Smooth muscle cell (in vitro differentiated cells): ENCODE measurements around the gene HES1. TPM values are rescaled to one million over a fixed set of nuclear protein-coding genes. Genes with fewer than 3 reads are reported as not detected.

ENCODE experiments used
- DNase-seq: peaks from one replicate; lab custom pipeline; 2025; ENCODE audit not compliant: unreplicated experiment; lab: John Stamatoyannopoulos, UW
- H2AFZ ChIP-seq: fragments of 200-600 bp; sonication (generic); 2 replicates; pipeline ENCODE4 v1.6.0; 2016; ENCODE audit warnings: antibody characterized with exemption, low read depth, mild to moderate bottlenecking
- H3F3A ChIP-seq: fragments of 200-600 bp; sonication (generic); 2 replicates; pipeline ENCODE4 v1.6.0; 2017; ENCODE audit warnings: antibody characterized with exemption, low read depth
- H3K27ac ChIP-seq: fragments of 200-600 bp; sonication (generic); 2 replicates; pipeline ENCODE4 v1.5.1; 2016; ENCODE audit warnings: low read depth, mild to moderate bottlenecking
- H3K27me3 ChIP-seq: fragments of 200-600 bp; sonication (generic); 2 replicates; pipeline ENCODE4 v1.6.1; 2016; ENCODE audit warnings: low read depth, mild to moderate bottlenecking
- H3K36me3 ChIP-seq: fragments of 200-600 bp; sonication (generic); 2 replicates; pipeline ENCODE4 v1.5.1; 2016; ENCODE audit warnings: low read depth
- H3K4me1 ChIP-seq: fragments of 200-600 bp; sonication (generic); 2 replicates; pipeline ENCODE4 v1.5.1; 2016; ENCODE audit warnings: low read depth
- H3K4me2 ChIP-seq: fragments of 200-600 bp; sonication (generic); 2 replicates; pipeline ENCODE4 v1.6.0; 2016; ENCODE audit warnings: mild to moderate bottlenecking
- H3K4me3 ChIP-seq: fragments of 200-600 bp; sonication (generic); 2 replicates; pipeline ENCODE4 v1.5.1; 2016; ENCODE audit warnings: mild to moderate bottlenecking
- H3K79me2 ChIP-seq: fragments of 200-600 bp; sonication (generic); 2 replicates; pipeline ENCODE4 v1.6.0; 2016; ENCODE audit warnings: low read depth, mild to moderate bottlenecking
- H3K9ac ChIP-seq: fragments of 200-600 bp; sonication (generic); 2 replicates; pipeline ENCODE4 v1.6.0; 2016; ENCODE audit warnings: low read depth
- H3K9me3 ChIP-seq: fragments of 200-600 bp; sonication (generic); replicated peaks from 2 replicates; pipeline ENCODE4 v1.5.1; 2016; ENCODE audit warnings: low read depth
- H4K20me1 ChIP-seq: fragments of 200-600 bp; sonication (generic); 2 replicates; pipeline ENCODE4 v1.6.0; 2016; ENCODE audit warnings: low read depth
- WGBS: methylation state at CpG from one replicate; pipeline ENCODE4 v1.1.7; 2016; ENCODE audit warnings: low lambda C conversion rate; 5-methylcytosine and 5-hydroxymethylcytosine counted together
- polyA plus RNA-seq: library from polyadenylated mRNA; unstranded; fragments of >200 nt; fragmentation: Nextera tagmentation; extraction: Ambion mirVana; gene quantifications from 2 replicates; pipeline ENCODE4 v1.2.1, GENCODE V29; 2016
- total RNA-seq: library from RNA; depleted of rRNA; stranded (reverse); fragments of >200 nt; gene quantifications from 2 replicates; pipeline ENCODE4 v1.2.3, GENCODE V29; 2014
- TF ChIP-seq, protein P1 (sequence below): fragments of 200-600 bp; sonication (generic); IDR thresholded peaks from 2 replicates; pipeline ENCODE4 v1.5.1; 2017; ENCODE audit warnings: borderline replicate concordance, mild to moderate bottlenecking, antibody characterized with exemption; ENCODE audit not compliant: insufficient read depth, poor library complexity, severe bottlenecking

HES1 gene
- total and polyA plus RNA-seq, 2 experiments from 2014 or later: 59.9 to 69.5 TPM

DNA sequence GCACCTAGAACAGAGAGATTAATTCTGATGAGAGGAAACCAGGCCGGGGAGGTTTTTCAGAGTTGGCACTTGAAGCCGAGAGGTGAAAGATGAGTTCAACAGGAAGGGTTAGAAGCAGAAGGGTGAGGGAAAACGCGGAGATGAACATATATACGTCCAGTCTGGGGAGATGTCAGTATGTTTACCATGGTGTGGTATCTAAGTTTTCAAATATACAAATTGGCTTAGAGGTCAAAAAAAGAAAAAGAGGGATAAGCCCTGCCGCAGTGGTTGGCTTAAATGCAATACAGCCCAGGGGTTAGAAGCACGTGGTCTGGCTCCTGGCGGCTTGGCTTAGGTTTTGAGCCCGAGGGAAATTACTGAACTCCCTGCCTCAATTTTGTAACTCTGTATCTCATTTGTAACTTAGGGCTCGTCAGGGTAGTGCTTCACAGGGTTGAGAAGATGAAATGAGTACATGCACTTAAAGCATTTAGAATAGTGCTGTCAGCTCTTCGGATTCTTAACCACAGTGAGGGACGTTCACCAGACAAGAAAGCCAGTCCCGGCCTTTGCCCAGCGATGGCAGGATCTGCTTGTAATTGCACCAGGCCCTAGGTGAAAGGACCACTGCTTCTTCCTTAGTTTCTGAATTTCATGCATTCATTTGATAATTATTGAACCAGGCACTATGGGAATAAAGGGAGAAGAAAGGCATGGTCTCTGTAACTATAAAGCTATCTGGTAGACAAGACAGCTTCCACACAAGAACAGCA lies 6.4 kb downstream of the HES1 start:
- 19% methylated on average over 14 of the region's 14 CpGs for WGBS
- no peak for DNase-seq
- TF ChIP-seq, protein P1, sequence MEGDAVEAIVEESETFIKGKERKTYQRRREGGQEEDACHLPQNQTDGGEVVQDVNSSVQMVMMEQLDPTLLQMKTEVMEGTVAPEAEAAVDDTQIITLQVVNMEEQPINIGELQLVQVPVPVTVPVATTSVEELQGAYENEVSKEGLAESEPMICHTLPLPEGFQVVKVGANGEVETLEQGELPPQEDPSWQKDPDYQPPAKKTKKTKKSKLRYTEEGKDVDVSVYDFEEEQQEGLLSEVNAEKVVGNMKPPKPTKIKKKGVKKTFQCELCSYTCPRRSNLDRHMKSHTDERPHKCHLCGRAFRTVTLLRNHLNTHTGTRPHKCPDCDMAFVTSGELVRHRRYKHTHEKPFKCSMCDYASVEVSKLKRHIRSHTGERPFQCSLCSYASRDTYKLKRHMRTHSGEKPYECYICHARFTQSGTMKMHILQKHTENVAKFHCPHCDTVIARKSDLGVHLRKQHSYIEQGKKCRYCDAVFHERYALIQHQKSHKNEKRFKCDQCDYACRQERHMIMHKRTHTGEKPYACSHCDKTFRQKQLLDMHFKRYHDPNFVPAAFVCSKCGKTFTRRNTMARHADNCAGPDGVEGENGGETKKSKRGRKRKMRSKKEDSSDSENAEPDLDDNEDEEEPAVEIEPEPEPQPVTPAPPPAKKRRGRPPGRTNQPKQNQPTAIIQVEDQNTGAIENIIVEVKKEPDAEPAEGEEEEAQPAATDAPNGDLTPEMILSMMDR: no peak
- H3K36me3 ChIP-seq: no peaks in the 10 kb centered on the region
- H3K9me3 ChIP-seq: no peaks in the 10 kb centered on the region
- H3K9ac ChIP-seq: peak overlapping the region; percentile 95
- peak overlapping the region; percentile 93 for H3K27ac ChIP-seq
- peaks cover 35% of the 10 kb centered on the region for H3F3A ChIP-seq
- H3K27me3 ChIP-seq: no peaks in the 10 kb centered on the region
- peak overlapping the region; percentile 79 for H3K4me2 ChIP-seq
- H3K4me3 ChIP-seq: peak overlapping the region; percentile 37
- H4K20me1 ChIP-seq: peaks cover 9% of the 10 kb centered on the region
- H2AFZ ChIP-seq: peak overlapping the region; percentile 15
- peaks cover 8% of the 10 kb centered on the region for H3K79me2 ChIP-seq
- peaks cover 39% of the 10 kb centered on the region for H3K4me1 ChIP-seq

- DNase-seq: no peak
- WGBS: 97% methylated on average over 2 of the region's 2 CpGs
These were observed 9.8 kb downstream of the HES1 start for GRCh38 chr3:194145702-194146101.

DNA sequence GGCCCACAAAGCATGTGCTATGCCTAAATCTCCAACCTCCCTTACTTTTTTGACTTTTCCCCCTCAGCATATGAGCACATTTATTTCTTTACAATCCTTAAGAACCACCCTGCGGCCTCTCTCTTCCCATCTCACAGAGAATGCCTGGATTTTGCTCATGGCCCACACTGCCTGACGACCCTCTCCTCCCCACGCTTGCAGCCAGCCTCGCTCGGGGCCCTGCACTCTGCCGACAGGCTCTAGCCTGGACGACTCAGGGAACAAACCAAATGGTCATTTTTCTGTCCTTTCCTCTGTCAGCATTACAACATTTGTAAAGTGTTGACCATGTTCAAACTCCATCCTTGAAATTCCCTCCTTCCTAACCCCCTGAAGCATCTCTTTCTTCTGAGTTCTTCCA lies 11.7 kb downstream of the HES1 start:
- Histone ChIP-seq H3K36me3 (no peaks in the 10 kb centered on the region), H3K27me3 (no peaks in the 10 kb centered on the region), H3F3A (peaks cover 2% of the 10 kb centered on the region), H3K4me2 (no peak overlapping the region), H3K4me3 (no peak overlapping the region), H3K9ac (no peak overlapping the region), H3K79me2 (no peaks in the 10 kb centered on the region), H3K27ac (no peak overlapping the region), H2AFZ (no peak overlapping the region), H3K9me3 (no peaks in the 10 kb centered on the region), H3K4me1 (peaks cover 2% of the 10 kb centered on the region), H4K20me1 (no peaks in the 10 kb centered on the region)
- DNase-seq: no peak
- TF ChIP-seq, protein P1: no peak
- WGBS: 92% methylated on average over 7 of the region's 7 CpGs

More at GRCh38 chr3:194145702-194146101, 9.8 kb downstream of the HES1 start:
- Histone ChIP-seq H3K27ac (no peak overlapping the region), H3K4me2 (no peak overlapping the region), H3K4me3 (no peak overlapping the region), H3F3A (peaks cover 11% of the 10 kb centered on the region), H3K79me2 (no peaks in the 10 kb centered on the region), H3K36me3 (no peaks in the 10 kb centered on the region), H2AFZ (no peak overlapping the region), H3K9ac (no peak overlapping the region), H3K4me1 (peaks cover 13% of the 10 kb centered on the region), H4K20me1 (no peaks in the 10 kb centered on the region), H3K27me3 (no peaks in the 10 kb centered on the region), H3K9me3 (no peaks in the 10 kb centered on the region)
- TF ChIP-seq, protein P1: no peak

DNA sequence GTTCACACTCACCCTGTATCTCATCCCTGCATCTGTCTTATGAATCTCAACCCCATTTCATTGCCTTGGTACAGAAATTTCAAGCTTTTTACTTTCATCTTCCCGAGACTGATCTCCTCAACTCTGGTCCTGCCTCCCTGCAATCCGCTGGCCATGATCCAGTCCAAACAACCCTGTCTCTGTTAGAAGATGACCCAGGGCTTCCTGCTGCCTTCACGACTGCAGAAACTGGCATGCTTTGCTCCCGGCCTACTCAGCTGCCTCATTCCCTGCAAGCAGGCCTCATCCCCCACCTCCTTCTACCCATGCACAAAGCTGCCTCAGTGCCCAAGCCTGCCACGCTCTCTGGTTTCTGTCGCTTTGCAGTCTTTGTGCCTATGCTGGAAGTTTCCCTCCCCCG lies 12.4 kb downstream of the HES1 start:
- Histone ChIP-seq H3F3A (no peaks in the 10 kb centered on the region), H3K4me2 (no peak overlapping the region), H3K4me3 (no peak overlapping the region), H3K27me3 (no peaks in the 10 kb centered on the region), H3K4me1 (no peaks in the 10 kb centered on the region), H3K27ac (no peak overlapping the region), H3K9ac (no peak overlapping the region), H3K79me2 (no peaks in the 10 kb centered on the region), H3K36me3 (no peaks in the 10 kb centered on the region), H2AFZ (no peak overlapping the region), H3K9me3 (no peaks in the 10 kb centered on the region), H4K20me1 (no peaks in the 10 kb centered on the region)
- WGBS: 52% methylated on average over 7 of the region's 7 CpGs
- TF ChIP-seq, protein P1: no peak
- no peak for DNase-seq
